Hepatocyte (in vitro differentiated cells): ENCODE data around the gene CNTNAP2. TPM values are rescaled to one million over a fixed set of nuclear protein-coding genes. Genes with fewer than 3 reads are reported as not detected.

ENCODE experiments used
- DNase-seq: peaks from one replicate; pipeline ENCODE4 v3.0.0-alpha.2; 2016; ENCODE audit warnings: low spot score
- H2AFZ ChIP-seq: fragments of 200-600 bp; sonication (generic); 2 replicates; pipeline ENCODE4 v1.6.0; 2016; ENCODE audit warnings: antibody characterized with exemption, mild to moderate bottlenecking
- H3K27ac ChIP-seq: fragments of 200-600 bp; sonication (generic); 2 replicates; pipeline ENCODE4 v1.5.1; 2016; ENCODE audit warnings: mild to moderate bottlenecking
- H3K27me3 ChIP-seq: fragments of 200-600 bp; sonication (generic); 2 replicates; pipeline ENCODE4 v1.6.1; 2016
- H3K36me3 ChIP-seq: fragments of 200-600 bp; sonication (generic); replicated peaks from 2 replicates; pipeline ENCODE4 v1.5.1; 2016; ENCODE audit warnings: low read depth; ENCODE audit not compliant: insufficient read depth
- H3K4me1 ChIP-seq: fragments of 200-600 bp; sonication (generic); 2 replicates; pipeline ENCODE4 v1.5.1; 2016; ENCODE audit warnings: mild to moderate bottlenecking, moderate library complexity; ENCODE audit not compliant: insufficient read depth
- H3K4me2 ChIP-seq: fragments of 200-600 bp; sonication (generic); 2 replicates; pipeline ENCODE4 v1.6.0; 2016
- H3K4me3 ChIP-seq: fragments of 200-600 bp; sonication (generic); 2 replicates; pipeline ENCODE4 v1.5.1; 2016; ENCODE audit warnings: mild to moderate bottlenecking
- H3K79me2 ChIP-seq: fragments of 200-600 bp; sonication (generic); 2 replicates; pipeline ENCODE4 v1.6.0; 2017; ENCODE audit warnings: mild to moderate bottlenecking
- H3K9me2 ChIP-seq: fragments of 200-600 bp; sonication (generic); replicated peaks from 2 replicates; pipeline ENCODE4 v1.6.0; 2017; ENCODE audit warnings: mild to moderate bottlenecking; ENCODE audit not compliant: insufficient read depth
- H3K9me3 ChIP-seq: fragments of 200-600 bp; sonication (generic); 2 replicates; pipeline ENCODE4 v1.5.1; 2016; ENCODE audit warnings: low read depth, mild to moderate bottlenecking
- H4K20me1 ChIP-seq: fragments of 200-600 bp; sonication (generic); 2 replicates; pipeline ENCODE4 v1.6.0; 2016; ENCODE audit warnings: mild to moderate bottlenecking; ENCODE audit not compliant: insufficient read depth, poor library complexity, severe bottlenecking
- EZH2 ChIP-seq: fragments of 200-600 bp; sonication (generic); IDR thresholded peaks from 2 replicates; pipeline ENCODE4 v1.6.1; 2016; ENCODE audit warnings: antibody characterized with exemption, mild to moderate bottlenecking, borderline replicate concordance
- EZH2phosphoT487 ChIP-seq: fragments of 200-600 bp; sonication (generic); IDR thresholded peaks from one replicate; pipeline ENCODE4 v1.6.1; 2018; ENCODE audit warnings: antibody characterized with exemption, mild to moderate bottlenecking, low read depth, moderate library complexity; ENCODE audit not compliant: unreplicated experiment, severe bottlenecking
- WGBS: methylation state at CpG from one replicate; pipeline ENCODE4 v1.1.6; 2016; ENCODE audit warnings: low lambda C conversion rate; ENCODE audit errors: missing lambda C conversion rate; 5-methylcytosine and 5-hydroxymethylcytosine counted together
- polyA plus RNA-seq: library from polyadenylated mRNA; unstranded; fragments of >200 nt; fragmentation: Nextera tagmentation; extraction: Ambion mirVana; gene quantifications from 2 replicates; pipeline ENCODE4 v1.2.1, GENCODE V29; 2016
- total RNA-seq: library from RNA; depleted of rRNA; stranded (reverse); fragments of >200 nt; gene quantifications from 2 replicates; pipeline ENCODE4 v1.2.3, GENCODE V29; 2014
- TF ChIP-seq, protein P1 (sequence below): fragments of 200-600 bp; sonication (generic); IDR thresholded peaks from 2 replicates; pipeline ENCODE4 v1.5.1; 2016; ENCODE audit warnings: antibody characterized with exemption, mild to moderate bottlenecking; ENCODE audit not compliant: poor library complexity

Gene CNTNAP2
- total and polyA plus RNA-seq, 2 experiments from 2014 or later = 7.5 to 14.7 TPM

DNA sequence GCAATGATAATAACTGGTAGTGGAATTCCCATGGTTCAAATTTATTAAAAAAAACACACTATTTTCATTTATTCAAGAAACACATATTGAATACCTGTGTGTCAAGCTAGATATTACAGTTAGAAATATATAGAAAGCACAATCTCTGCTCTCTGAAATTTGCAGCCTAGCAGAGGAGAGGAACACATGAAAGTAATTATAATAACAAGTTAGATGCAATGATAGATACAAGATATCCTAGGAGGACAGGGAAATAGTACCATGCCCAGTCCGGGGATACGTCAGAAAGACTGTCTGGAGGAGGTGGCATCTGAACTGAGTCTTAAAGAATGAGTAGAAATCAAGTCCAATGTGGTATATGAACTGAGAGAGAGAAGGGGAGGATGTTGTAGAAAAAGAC lies 1988.3 kb downstream of the CNTNAP2 start:
- H3K4me3 ChIP-seq = no peak overlapping the region
- no peaks in the 10 kb centered on the region for H3K9me2 ChIP-seq
- no peaks in the 10 kb centered on the region for H3K27me3 ChIP-seq
- no peaks in the 10 kb centered on the region for H3K9me3 ChIP-seq
- no peaks in the 10 kb centered on the region for H3K79me2 ChIP-seq
- no peaks in the 10 kb centered on the region for H3K36me3 ChIP-seq
- TF ChIP-seq EZH2phosphoT487 (no peak), EZH2 (no peak)
- TF ChIP-seq, protein P1, sequence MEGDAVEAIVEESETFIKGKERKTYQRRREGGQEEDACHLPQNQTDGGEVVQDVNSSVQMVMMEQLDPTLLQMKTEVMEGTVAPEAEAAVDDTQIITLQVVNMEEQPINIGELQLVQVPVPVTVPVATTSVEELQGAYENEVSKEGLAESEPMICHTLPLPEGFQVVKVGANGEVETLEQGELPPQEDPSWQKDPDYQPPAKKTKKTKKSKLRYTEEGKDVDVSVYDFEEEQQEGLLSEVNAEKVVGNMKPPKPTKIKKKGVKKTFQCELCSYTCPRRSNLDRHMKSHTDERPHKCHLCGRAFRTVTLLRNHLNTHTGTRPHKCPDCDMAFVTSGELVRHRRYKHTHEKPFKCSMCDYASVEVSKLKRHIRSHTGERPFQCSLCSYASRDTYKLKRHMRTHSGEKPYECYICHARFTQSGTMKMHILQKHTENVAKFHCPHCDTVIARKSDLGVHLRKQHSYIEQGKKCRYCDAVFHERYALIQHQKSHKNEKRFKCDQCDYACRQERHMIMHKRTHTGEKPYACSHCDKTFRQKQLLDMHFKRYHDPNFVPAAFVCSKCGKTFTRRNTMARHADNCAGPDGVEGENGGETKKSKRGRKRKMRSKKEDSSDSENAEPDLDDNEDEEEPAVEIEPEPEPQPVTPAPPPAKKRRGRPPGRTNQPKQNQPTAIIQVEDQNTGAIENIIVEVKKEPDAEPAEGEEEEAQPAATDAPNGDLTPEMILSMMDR = no peak
- no peak for DNase-seq
- no peak overlapping the region for H3K4me2 ChIP-seq
- no peak overlapping the region for H2AFZ ChIP-seq
- peaks cover 4% of the 10 kb centered on the region for H3K4me1 ChIP-seq
- no peaks in the 10 kb centered on the region for H4K20me1 ChIP-seq
- no peak overlapping the region for H3K27ac ChIP-seq
- 89% methylated on average over 2 of the region's 2 CpGs for WGBS

DNA sequence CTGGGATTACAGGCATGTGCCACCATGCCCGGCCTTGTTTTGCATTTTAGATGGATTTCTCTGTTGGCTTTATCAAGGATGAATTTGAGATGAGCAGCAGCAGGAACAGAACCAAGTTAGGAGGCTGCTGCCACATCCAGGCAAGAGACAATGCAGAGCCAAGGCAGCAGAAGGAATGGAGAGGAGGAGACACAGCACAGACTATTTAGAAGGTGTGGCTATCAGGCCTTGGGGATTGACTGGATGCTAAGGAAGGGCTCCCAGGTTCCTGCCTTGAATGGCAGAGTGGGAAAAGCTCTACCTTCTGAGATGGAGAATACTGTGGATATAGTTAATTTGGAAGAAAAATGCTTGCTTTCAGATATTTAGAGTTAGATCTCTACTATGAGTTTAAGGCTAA lies 1989.3 kb downstream of the CNTNAP2 start:
- H3K9me3 ChIP-seq = no peaks in the 10 kb centered on the region
- no peak overlapping the region for H3K4me2 ChIP-seq
- TF ChIP-seq, protein P1 = no peak
- TF ChIP-seq EZH2 (no peak), EZH2phosphoT487 (no peak)
- no peak for DNase-seq
- H4K20me1 ChIP-seq = no peaks in the 10 kb centered on the region
- H3K27ac ChIP-seq = no peak overlapping the region
- H3K4me1 ChIP-seq = peaks cover 4% of the 10 kb centered on the region
- H3K79me2 ChIP-seq = no peaks in the 10 kb centered on the region
- H2AFZ ChIP-seq = no peak overlapping the region
- no peaks in the 10 kb centered on the region for H3K9me2 ChIP-seq
- H3K27me3 ChIP-seq = no peaks in the 10 kb centered on the region
- H3K36me3 ChIP-seq = no peaks in the 10 kb centered on the region
- 100% methylated on average over 1 of the region's 1 CpG for WGBS
- no peak overlapping the region for H3K4me3 ChIP-seq

DNA sequence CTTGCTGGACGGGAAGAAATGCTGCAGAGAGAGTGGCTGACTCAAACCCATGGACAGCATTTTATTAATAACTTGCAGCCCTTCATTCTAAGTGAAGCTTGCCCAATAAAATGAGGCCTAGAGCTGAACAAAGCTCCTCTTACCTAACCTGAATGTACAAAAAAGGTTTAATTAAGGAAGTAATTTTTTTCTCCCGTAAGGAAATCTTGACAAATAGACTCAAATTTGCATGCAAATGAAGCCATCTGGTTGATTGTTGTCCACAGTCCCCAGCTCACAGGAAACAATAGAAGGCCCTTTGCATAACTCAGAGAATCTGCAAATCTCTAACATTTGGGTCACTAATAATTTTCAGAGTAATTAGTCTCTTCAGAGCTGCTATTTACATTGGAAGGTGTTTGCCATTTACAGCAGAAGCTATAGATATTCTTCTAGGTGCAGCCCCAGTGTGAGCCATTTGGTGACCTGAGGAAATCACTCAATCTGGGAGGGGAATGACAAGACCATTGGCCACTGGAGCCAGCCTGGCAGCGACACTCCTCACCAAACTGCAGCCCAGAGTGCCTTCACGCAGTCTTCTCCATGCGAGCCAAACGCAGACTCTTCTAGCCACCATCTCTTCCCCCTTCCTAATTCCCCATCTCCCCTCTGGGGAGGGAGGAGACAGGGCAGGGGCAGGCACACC lies 1991.0 kb downstream of the CNTNAP2 start:
- Histone ChIP-seq H3K4me2 (no peak overlapping the region), H2AFZ (no peak overlapping the region), H3K4me3 (no peak overlapping the region), H3K9me3 (no peaks in the 10 kb centered on the region), H4K20me1 (no peaks in the 10 kb centered on the region), H3K27ac (no peak overlapping the region), H3K79me2 (no peaks in the 10 kb centered on the region), H3K4me1 (peaks cover 4% of the 10 kb centered on the region), H3K9me2 (no peaks in the 10 kb centered on the region), H3K36me3 (no peaks in the 10 kb centered on the region), H3K27me3 (no peaks in the 10 kb centered on the region)
- WGBS = 87% methylated on average over 6 of the region's 6 CpGs
- TF ChIP-seq EZH2 (no peak), EZH2phosphoT487 (no peak)
- TF ChIP-seq, protein P1 = no peak
- DNase-seq = no peak
